ENCODE results near the gene LSG1. TPM values are rescaled to one million over a fixed set of nuclear protein-coding genes. Genes with fewer than 3 reads are reported as not detected.

LSG1 gene
- total and polyA plus RNA-seq, 10 of the 15 experiments (the other 5 are each of a cell fraction or from before 2014, with no cell fraction given) = 14.3 to 75.6 (median 54.4) TPM

DNA sequence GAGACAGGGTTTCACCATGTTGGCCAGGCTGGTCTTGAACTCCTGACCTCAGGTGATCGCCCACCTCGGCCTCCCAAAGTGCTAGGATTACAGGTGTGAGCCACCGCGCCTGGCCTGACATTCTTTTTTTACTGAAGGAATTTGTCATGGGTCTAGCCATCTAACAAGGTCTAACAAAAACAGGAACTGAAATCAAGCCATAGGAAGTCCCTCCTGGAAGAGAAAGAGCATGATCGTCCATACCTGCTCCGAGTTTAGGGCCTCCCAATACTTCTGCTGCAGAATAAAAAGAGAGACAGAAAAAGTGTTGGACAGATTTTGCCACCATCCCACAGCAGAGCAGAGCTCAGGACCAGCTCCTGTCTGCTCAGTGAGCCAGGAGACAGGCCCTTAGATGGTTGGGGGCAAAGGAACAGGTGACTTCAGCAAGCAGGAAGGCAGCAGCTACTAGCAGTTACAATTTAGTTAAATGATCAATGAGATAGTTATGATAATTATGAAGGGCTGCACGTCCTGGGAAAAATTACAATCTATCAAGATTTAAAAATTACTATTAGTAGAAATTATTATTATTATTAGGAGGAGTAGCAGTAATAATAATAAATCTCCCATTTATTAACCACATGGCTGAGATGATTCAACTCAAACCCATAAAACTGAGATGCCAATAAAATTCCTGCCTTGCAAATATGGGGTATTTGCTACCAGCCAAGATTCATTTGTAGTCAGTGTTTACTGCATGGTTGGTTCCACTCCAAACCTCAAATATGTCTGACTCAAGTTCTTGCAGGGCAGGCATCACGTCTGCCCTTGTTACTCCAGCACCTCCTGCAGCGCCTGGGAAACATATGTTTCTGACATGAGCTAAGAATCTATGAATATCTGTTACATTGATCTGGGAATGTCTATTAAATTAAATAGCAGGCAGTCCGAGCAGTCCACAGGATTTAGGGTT is 78.9 kb downstream of the LSG1 start (continued):
- TF ChIP-seq, protein P1, sequence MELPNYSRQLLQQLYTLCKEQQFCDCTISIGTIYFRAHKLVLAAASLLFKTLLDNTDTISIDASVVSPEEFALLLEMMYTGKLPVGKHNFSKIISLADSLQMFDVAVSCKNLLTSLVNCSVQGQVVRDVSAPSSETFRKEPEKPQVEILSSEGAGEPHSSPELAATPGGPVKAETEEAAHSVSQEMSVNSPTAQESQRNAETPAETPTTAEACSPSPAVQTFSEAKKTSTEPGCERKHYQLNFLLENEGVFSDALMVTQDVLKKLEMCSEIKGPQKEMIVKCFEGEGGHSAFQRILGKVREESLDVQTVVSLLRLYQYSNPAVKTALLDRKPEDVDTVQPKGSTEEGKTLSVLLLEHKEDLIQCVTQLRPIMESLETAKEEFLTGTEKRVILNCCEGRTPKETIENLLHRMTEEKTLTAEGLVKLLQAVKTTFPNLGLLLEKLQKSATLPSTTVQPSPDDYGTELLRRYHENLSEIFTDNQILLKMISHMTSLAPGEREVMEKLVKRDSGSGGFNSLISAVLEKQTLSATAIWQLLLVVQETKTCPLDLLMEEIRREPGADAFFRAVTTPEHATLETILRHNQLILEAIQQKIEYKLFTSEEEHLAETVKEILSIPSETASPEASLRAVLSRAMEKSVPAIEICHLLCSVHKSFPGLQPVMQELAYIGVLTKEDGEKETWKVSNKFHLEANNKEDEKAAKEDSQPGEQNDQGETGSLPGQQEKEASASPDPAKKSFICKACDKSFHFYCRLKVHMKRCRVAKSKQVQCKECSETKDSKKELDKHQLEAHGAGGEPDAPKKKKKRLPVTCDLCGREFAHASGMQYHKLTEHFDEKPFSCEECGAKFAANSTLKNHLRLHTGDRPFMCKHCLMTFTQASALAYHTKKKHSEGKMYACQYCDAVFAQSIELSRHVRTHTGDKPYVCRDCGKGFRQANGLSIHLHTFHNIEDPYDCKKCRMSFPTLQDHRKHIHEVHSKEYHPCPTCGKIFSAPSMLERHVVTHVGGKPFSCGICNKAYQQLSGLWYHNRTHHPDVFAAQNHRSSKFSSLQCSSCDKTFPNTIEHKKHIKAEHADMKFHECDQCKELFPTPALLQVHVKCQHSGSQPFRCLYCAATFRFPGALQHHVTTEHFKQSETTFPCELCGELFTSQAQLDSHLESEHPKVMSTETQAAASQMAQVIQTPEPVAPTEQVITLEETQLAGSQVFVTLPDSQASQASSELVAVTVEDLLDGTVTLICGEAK (IDR thresholded peaks at IDR 0.05; ENCODE audit: borderline replicate concordance) = no peak
- no peak for TF ChIP-seq JUNB (IDR thresholded peaks at IDR 0.05)
- no peak for TF ChIP-seq CREB1 (IDR thresholded peaks at IDR 0.05; ENCODE audit: low read depth)
- TF ChIP-seq SPI1 (IDR thresholded peaks at IDR 0.05; ENCODE audit: borderline replicate concordance, insufficient read depth, low read depth, low read length) = peak; percentile 93
- no peak for TF ChIP-seq NFYA (IDR thresholded peaks at IDR 0.05; ENCODE audit: borderline replicate concordance, low read depth, low read length)
- TF ChIP-seq POLR2AphosphoS5 (IDR thresholded peaks at IDR 0.05; ENCODE audit: low read length) = no peak
- TF ChIP-seq MYC (IDR thresholded peaks at IDR 0.05; ENCODE audit: insufficient read depth, insufficient read length, insufficient replicate concordance, low read length, severe bottlenecking) = no peak
- TF ChIP-seq FOXM1 (IDR thresholded peaks at IDR 0.05; ENCODE audit: low read depth, low read length) = no peak
- peak; percentile 64 for TF ChIP-seq EED (IDR thresholded peaks at IDR 0.05; ENCODE audit: low read depth)
- TF ChIP-seq MTA3 (IDR thresholded peaks at IDR 0.05; ENCODE audit: borderline replicate concordance, low read length) = no peak
- TF ChIP-seq MEF2B (IDR thresholded peaks at IDR 0.05; ENCODE audit: partially characterized antibody, poor library complexity, severe bottlenecking) = no peak
- TF ChIP-seq IKZF2 (IDR thresholded peaks at IDR 0.05) = peak; percentile 54 to 68
- no peak for TF ChIP-seq ZSCAN29 (IDR thresholded peaks at IDR 0.05)
- no peak for TF ChIP-seq ZNF622 (IDR thresholded peaks at IDR 0.05)
- TF ChIP-seq STAT3 (IDR thresholded peaks at IDR 0.05; ENCODE audit: low read depth, low read length) = no peak
- TF ChIP-seq, protein P2, sequence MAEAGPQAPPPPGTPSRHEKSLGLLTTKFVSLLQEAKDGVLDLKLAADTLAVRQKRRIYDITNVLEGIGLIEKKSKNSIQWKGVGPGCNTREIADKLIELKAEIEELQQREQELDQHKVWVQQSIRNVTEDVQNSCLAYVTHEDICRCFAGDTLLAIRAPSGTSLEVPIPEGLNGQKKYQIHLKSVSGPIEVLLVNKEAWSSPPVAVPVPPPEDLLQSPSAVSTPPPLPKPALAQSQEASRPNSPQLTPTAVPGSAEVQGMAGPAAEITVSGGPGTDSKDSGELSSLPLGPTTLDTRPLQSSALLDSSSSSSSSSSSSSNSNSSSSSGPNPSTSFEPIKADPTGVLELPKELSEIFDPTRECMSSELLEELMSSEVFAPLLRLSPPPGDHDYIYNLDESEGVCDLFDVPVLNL (IDR thresholded peaks at IDR 0.05; ENCODE audit: low read depth, low read length) = no peak

Small RNA genes within 50 kb of the gene (small RNA-seq; reads per million reads assigned to genes)
- gene AC046143.2 = not detected

Other genes starting within 250 kb of the LSG1 start
- 91.0 and 126 TPM in 2 replicates for gene ATP13A3, start 185.2 kb downstream of the LSG1 start, total RNA-seq (2014; rRNA removed)
- 89.9 and 90.2 TPM in 2 replicates for gene ATP13A3, start 185.2 kb downstream of the LSG1 start, total RNA-seq (2014; rRNA removed; fragmentation: Illumina TruSeq; extraction: Trizol)
- 88.4 and 108 TPM in 2 replicates for gene ATP13A3, start 185.2 kb downstream of the LSG1 start, total RNA-seq (2021)
- 106 and 188 TPM in 2 replicates for gene ATP13A3, start 185.2 kb downstream of the LSG1 start, polyA plus RNA-seq (2011; rRNA removed)
- 75.6 and 83.3 TPM in 2 replicates for gene ATP13A3, start 185.2 kb downstream of the LSG1 start, polyA plus RNA-seq (2014; fragmentation: Illumina TruSeq; extraction: Trizol)
- gene ATP13A3, start 185.2 kb downstream of the LSG1 start, polyA plus RNA-seq (2014; fragmentation: Nextera tagmentation; extraction: Ambion mirVana) = 10 to 100 TPM; 14.0 to 17.7 TPM
- gene ATP13A3, start 185.2 kb downstream of the LSG1 start, polyA plus RNA-seq (2014; rRNA removed) = 54.4 and 63.3 TPM in 2 replicates
- 10 to 100 TPM; 15.6 to 25.2 TPM for gene ATP13A3, start 185.2 kb downstream of the LSG1 start, polyA plus RNA-seq (2016; fragmentation: Nextera tagmentation; extraction: Ambion mirVana)
- gene TMEM44, start 38.8 kb downstream of the LSG1 start, total RNA-seq (2014; rRNA removed) = 4.0 and 7.6 TPM in 2 replicates
- 2.9 and 3.1 TPM in 2 replicates for gene TMEM44, start 38.8 kb downstream of the LSG1 start, total RNA-seq (2014; rRNA removed; fragmentation: Illumina TruSeq; extraction: Trizol)
- 7.3 and 8.4 TPM in 2 replicates for gene TMEM44, start 38.8 kb downstream of the LSG1 start, total RNA-seq (2021)
- 0.57 and 0.69 TPM in 2 replicates for gene TMEM44, start 38.8 kb downstream of the LSG1 start, polyA plus RNA-seq (2011; rRNA removed)
- gene TMEM44, start 38.8 kb downstream of the LSG1 start, polyA plus RNA-seq (2014; fragmentation: Illumina TruSeq; extraction: Trizol) = 2.9 and 4.9 TPM in 2 replicates
- 1 to 10 TPM in 1 of 2 experiments, under 1 TPM in 1; 0.89 to 1.1 TPM for gene TMEM44, start 38.8 kb downstream of the LSG1 start, polyA plus RNA-seq (2014; fragmentation: Nextera tagmentation; extraction: Ambion mirVana)
- gene TMEM44, start 38.8 kb downstream of the LSG1 start, polyA plus RNA-seq (2014; rRNA removed) = 7.7 and 8.3 TPM in 2 replicates
- gene TMEM44, start 38.8 kb downstream of the LSG1 start, polyA plus RNA-seq (2016; fragmentation: Nextera tagmentation; extraction: Ambion mirVana) = 1 to 10 TPM; 1.9 to 4.1 TPM
- 2.5 and 3.5 TPM in 2 replicates for gene FAM43A, start 13.7 kb upstream of the LSG1 start, total RNA-seq (2014; rRNA removed)
- 0.88 and 0.94 TPM in 2 replicates for gene FAM43A, start 13.7 kb upstream of the LSG1 start, total RNA-seq (2014; rRNA removed; fragmentation: Illumina TruSeq; extraction: Trizol)
- 4.2 and 5.0 TPM in 2 replicates for gene FAM43A, start 13.7 kb upstream of the LSG1 start, total RNA-seq (2021)
- gene FAM43A, start 13.7 kb upstream of the LSG1 start, polyA plus RNA-seq (2011; rRNA removed) = 0.92 and 1.0 TPM in 2 replicates
- 0.41 and 1.00 TPM in 2 replicates for gene FAM43A, start 13.7 kb upstream of the LSG1 start, polyA plus RNA-seq (2014; fragmentation: Illumina TruSeq; extraction: Trizol)
- under 1 TPM; 0.27 to 0.58 TPM for gene FAM43A, start 13.7 kb upstream of the LSG1 start, polyA plus RNA-seq (2014; fragmentation: Nextera tagmentation; extraction: Ambion mirVana)
- 3.7 and 4.8 TPM in 2 replicates for gene FAM43A, start 13.7 kb upstream of the LSG1 start, polyA plus RNA-seq (2014; rRNA removed)
- 1 to 10 TPM; 1.3 to 1.6 TPM for gene FAM43A, start 13.7 kb upstream of the LSG1 start, polyA plus RNA-seq (2016; fragmentation: Nextera tagmentation; extraction: Ambion mirVana)